GM21717 (cell line): ENCODE results near the gene ARPC1B.
"Not testable (repeated sequence)": the region's sequence is repeated elsewhere in the genome, so short reads cannot be mapped to it uniquely, and the experiment has no call there.

ENCODE experiments used
- ATAC-seq: cut with Tn5 transposase; IDR thresholded peaks from one replicate; pipeline ENCODE4 v1.9.1; 2021; ENCODE audit warnings: mild to moderate bottlenecking, moderate library complexity; ENCODE audit not compliant: unreplicated experiment

The ARPC1B gene

GRCh38 chr7:99408379-99409191 lies 34.1 kb downstream of the ARPC1B start, which contains the start of the genes BUD31 and PDAP1:
BUD31 (plus strand) TSS chr7:99408969; CDS start chr7:99411093, 2,124 bp downstream.
PDAP1 (minus strand) TSS chr7:99408597; CDS start chr7:99408548, 49 bp downstream.
- ATAC-seq = peak; percentile 83

GRCh38 chr7:99409192-99409572 lies 34.7 kb downstream of the ARPC1B start:
- ATAC-seq = peak; percentile 3

- no peak for ATAC-seq
These were observed 35.3 kb downstream of the ARPC1B start for GRCh38 chr7:99409806-99410205.

- no peak for ATAC-seq
These were observed 36.1 kb downstream of the ARPC1B start for GRCh38 chr7:99410635-99411034.

GRCh38 chr7:99415513-99416127 lies 41.1 kb downstream of the ARPC1B start:
- ATAC-seq = not testable (repeated sequence)

- ATAC-seq = no peak
These were observed 43.7 kb downstream of the ARPC1B start for GRCh38 chr7:99418260-99418659.

- ATAC-seq = no peak
These were observed 44.9 kb downstream of the ARPC1B start for GRCh38 chr7:99419323-99420021.

GRCh38 chr7:99420213-99420612 lies 45.7 kb downstream of the ARPC1B start:
- no peak for ATAC-seq

- no peak for ATAC-seq
These were observed 46.5 kb downstream of the ARPC1B start for GRCh38 chr7:99420986-99421385.

GRCh38 chr7:99422186-99422585 lies 47.7 kb downstream of the ARPC1B start:
- no peak for ATAC-seq

- no peak for ATAC-seq
These were observed 48.1 kb downstream of the ARPC1B start for GRCh38 chr7:99422625-99423024.

- no peak for ATAC-seq
These were observed 50.6 kb downstream of the ARPC1B start for GRCh38 chr7:99424932-99425730.

GRCh38 chr7:99428972-99429566 lies 54.5 kb downstream of the ARPC1B start:
- no peak for ATAC-seq

GRCh38 chr7:99429756-99430155 lies 55.2 kb downstream of the ARPC1B start:
- ATAC-seq = no peak

GRCh38 chr7:99431756-99432540 lies 57.4 kb downstream of the ARPC1B start:
- ATAC-seq = not testable (repeated sequence)

- ATAC-seq = no peak
These were observed 58.6 kb downstream of the ARPC1B start for GRCh38 chr7:99433158-99433557.

- ATAC-seq = peak; percentile 5
These were observed 63.5 kb downstream of the ARPC1B start for GRCh38 chr7:99437946-99438572.

- ATAC-seq = peak; percentile 86
These were observed 64.3 kb downstream of the ARPC1B start, which contains the start of the genes CPSF4 and PTCD1 for GRCh38 chr7:99438573-99439480. CPSF4 (plus strand) TSS chr7:99438943; CDS start chr7:99439083, 140 bp downstream. PTCD1 (minus strand) TSS chr7:99438798; CDS start chr7:99435242, 3,556 bp downstream.
